Measurements from ENCODE around the gene GTPBP1. TPM values are rescaled to one million over a fixed set of nuclear protein-coding genes. Genes with fewer than 3 reads are reported as not detected.

Gene GTPBP1
- total RNA-seq, 2 experiments from 2014 or later: 98.9 to 107 TPM

DNA sequence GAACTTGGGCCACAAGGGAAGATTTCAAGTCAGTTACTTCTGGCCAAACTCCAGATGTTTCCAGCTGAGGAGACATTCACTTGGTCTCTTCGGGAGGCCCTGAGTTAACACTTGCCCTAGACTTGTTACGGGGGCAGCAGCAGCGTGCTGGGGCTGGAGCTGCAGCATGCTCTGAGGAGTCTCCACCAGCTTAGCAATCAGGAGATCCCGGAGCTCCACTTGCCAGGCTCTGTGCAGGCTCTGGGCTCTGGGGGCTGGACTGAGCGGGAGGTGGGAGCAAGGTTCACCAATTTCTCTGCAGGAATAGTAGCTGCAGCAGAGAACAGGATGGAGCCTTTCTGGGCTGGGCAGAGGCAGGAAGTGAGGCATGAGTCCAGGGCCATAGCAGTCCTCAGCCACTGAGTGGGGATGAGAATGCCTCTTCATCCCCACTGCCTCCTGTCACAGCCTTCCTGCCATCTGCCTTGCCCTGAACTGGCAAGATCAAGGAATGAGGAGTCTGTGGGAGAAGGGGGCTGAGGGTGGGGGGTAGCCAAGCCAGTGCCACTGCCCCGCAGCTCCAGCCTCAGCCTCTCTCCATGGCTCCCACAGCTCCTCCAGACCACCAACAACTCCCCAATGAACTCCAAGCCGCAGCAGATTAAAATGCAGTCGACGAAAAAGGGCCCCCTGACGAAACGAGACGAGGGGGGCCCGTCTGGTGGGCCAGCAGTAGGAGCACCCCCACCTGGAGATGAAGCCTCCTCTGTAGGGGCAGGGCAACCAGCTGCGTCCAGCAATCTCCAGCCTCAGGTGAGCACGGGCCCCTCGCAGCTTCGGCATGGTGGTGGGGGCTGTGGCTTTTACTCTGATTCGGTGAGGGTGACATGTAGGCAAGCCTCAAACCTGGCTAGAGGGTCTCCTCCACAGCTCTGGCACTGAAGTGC, 23.4 kb downstream of the GTPBP1 start:
- Mint-ChIP-seq H3K4me3 (no peak overlapping the region), H3K36me3 (ENCODE audit: low read depth) (peaks cover 35% of the 10 kb centered on the region), H3K27me3 (ENCODE audit: low read depth) (no peaks in the 10 kb centered on the region), H3K9me3 (no peaks in the 10 kb centered on the region), H3K27ac (peak overlapping the region; percentile 44), H3K4me1 (ENCODE audit: low read depth) (peaks cover 8% of the 10 kb centered on the region)
- DNase-seq: peak; percentile 3
- CTCF ChIA-PET: no interaction called here
- intact Hi-C loops (cut with micrococcal nuclease): no loop called here

DNA sequence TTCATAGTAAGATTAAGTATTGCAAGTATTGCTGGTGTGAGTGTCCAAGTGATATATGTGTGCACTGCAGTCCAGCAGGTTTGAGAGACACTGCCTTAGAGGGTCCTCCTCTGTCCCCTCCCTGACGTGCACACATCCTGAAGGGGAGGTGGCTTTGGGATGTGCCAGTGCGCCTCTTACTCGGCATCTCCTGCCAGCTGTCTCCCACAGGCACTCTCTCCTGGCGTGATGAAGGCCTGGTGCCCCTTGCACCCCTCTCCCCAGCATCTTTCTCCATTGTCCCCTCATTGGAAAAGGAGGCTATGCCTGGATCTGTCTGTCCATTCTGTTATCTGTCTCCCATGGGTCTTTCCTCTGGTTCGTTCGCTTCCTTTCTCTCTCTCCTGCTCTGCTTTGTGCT, 24.2 kb downstream of the GTPBP1 start:
- Mint-ChIP-seq H3K27ac (peak overlapping the region; percentile 29), H3K4me3 (no peak overlapping the region), H3K9me3 (no peaks in the 10 kb centered on the region), H3K4me1 (ENCODE audit: low read depth) (peaks cover 8% of the 10 kb centered on the region), H3K27me3 (ENCODE audit: low read depth) (no peaks in the 10 kb centered on the region), H3K36me3 (ENCODE audit: low read depth) (peaks cover 31% of the 10 kb centered on the region)
- peak; percentile 1 for DNase-seq
- CTCF ChIA-PET: no interaction called here
- intact Hi-C loops (cut with micrococcal nuclease): no loop called here

DNA sequence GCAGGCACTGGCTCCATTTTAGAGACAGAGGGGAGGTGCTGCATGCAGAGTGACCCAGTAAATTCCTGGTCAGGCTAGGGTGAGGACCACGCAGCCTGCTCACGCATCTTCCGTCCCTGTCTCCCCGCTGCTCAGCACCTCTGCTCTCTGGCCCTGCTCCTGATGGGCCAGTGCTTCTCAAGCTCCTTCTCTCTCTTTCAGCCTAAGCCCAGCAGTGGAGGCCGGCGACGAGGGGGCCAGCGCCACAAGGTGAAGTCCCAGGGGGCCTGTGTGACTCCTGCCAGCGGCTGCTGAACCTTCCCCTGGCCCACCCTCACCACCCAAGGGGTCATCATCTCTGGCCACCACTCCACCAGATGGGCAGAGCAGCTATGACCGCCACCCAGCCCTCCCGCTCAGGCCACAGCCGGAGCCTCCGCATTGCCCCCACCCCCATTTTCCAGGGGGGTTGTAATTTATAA, 24.7 kb downstream of the GTPBP1 start:
- Mint-ChIP-seq H3K27me3 (ENCODE audit: low read depth) (no peaks in the 10 kb centered on the region), H3K9me3 (no peaks in the 10 kb centered on the region), H3K4me3 (no peak overlapping the region), H3K36me3 (ENCODE audit: low read depth) (peaks cover 27% of the 10 kb centered on the region), H3K27ac (no peak overlapping the region), H3K4me1 (ENCODE audit: low read depth) (peaks cover 12% of the 10 kb centered on the region)
- DNase-seq: peak; percentile 3
- intact Hi-C loops (cut with micrococcal nuclease): no loop called here
- CTCF ChIA-PET: no interaction called here

DNA sequence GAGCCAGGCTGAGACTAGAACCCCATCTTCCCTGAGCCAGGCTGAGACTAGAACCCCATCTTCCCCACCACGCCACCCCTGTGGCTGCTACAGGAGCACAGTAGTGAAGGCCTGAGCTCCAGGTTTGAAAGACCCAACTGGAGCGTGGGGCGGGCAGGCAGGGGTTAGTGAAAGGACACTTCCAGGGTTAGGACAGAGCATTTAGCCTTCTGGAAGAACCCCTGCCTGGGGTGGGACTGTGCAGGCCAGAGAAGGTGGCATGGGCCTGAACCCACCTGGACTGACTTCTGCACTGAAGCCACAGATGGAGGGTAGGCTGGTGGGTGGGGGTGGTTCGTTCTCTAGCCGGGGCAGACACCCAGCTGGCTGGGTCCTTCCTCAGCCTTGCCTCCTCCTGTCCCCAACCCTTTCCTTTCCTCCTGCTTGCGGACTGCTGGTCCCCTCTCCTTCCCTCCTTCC, 26.0 kb downstream of the GTPBP1 start:
- H3K4me3 Mint-ChIP-seq: no peak overlapping the region
- intact Hi-C loops (cut with micrococcal nuclease): no loop called here
- peaks cover 19% of the 10 kb centered on the region for H3K4me1 Mint-ChIP-seq (ENCODE audit: low read depth)
- H3K27me3 Mint-ChIP-seq (ENCODE audit: low read depth): no peaks in the 10 kb centered on the region
- peaks cover 25% of the 10 kb centered on the region for H3K36me3 Mint-ChIP-seq (ENCODE audit: low read depth)
- CTCF ChIA-PET: interaction anchor here (1.2 to 2.3 kb wide), 4 partner anchors 10 to 27 kb away, joined by 3 to 14 read pairs (median 8); no protein-coding TSS in a partner anchor
- DNase-seq: peak; percentile 5
- H3K27ac Mint-ChIP-seq: no peak overlapping the region
- H3K9me3 Mint-ChIP-seq: no peaks in the 10 kb centered on the region

DNA sequence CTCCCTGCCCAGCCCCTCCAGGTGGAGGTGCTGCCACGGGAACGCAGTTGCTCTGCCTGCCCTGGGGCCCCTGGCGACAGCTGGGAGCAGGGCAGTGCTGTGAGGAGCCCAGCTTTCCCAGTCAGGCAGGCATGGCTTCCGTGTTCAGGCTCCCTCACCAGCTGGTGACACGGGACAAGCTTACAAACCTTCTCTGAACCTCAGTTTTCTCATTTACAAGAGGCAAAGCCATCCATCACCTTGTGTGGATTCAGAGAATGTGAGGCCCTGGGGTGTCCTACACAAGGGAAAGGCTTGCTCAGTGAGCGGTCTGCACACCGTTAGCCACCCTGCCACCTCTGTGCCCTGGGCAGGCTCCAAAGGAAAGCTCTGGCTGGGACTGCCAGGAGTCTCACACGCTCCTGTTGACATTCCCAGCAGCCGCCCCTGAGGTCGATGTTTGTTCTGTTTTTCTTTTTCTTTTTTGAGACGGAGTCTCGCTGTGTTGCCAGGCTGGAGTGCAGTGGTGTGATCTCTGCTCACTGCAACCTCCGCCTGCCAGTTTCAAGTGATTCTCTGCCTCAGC, 26.6 kb downstream of the GTPBP1 start:
- Mint-ChIP-seq H3K27ac (no peak overlapping the region), H3K36me3 (ENCODE audit: low read depth) (peaks cover 25% of the 10 kb centered on the region), H3K9me3 (no peaks in the 10 kb centered on the region), H3K4me3 (no peak overlapping the region), H3K4me1 (ENCODE audit: low read depth) (peaks cover 24% of the 10 kb centered on the region), H3K27me3 (ENCODE audit: low read depth) (no peaks in the 10 kb centered on the region)
- peak; percentile 5 for DNase-seq
- CTCF ChIA-PET: interaction anchor here (1.0 to 2.3 kb wide), 8 partner anchors 9 to 60 kb away, joined by 3 to 14 read pairs (median 4); no protein-coding TSS in a partner anchor
- intact Hi-C loops (cut with micrococcal nuclease): no loop called here

DNA sequence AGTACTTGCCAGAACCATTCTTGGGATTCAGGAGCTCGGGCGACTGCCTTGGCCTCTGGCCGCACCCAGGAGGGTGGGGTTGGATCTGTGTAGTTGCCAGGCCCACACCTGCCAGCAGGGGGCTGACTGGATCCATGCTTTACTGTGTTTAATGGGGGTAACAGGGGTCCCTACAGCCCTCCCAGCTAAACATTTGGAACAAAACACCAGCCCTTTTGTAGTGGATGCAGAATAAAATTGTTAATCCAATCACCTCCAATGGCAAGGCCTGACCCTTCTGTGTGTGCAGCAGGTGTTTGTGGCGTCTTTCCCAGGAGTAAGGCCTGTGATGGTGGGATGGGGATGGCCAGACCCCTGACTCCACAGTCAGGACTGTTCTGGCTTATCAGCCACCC, 27.6 kb downstream of the GTPBP1 start:
- peaks cover 28% of the 10 kb centered on the region for H3K36me3 Mint-ChIP-seq (ENCODE audit: low read depth)
- no peaks in the 10 kb centered on the region for H3K27me3 Mint-ChIP-seq (ENCODE audit: low read depth)
- no peak overlapping the region for H3K4me3 Mint-ChIP-seq

DNA sequence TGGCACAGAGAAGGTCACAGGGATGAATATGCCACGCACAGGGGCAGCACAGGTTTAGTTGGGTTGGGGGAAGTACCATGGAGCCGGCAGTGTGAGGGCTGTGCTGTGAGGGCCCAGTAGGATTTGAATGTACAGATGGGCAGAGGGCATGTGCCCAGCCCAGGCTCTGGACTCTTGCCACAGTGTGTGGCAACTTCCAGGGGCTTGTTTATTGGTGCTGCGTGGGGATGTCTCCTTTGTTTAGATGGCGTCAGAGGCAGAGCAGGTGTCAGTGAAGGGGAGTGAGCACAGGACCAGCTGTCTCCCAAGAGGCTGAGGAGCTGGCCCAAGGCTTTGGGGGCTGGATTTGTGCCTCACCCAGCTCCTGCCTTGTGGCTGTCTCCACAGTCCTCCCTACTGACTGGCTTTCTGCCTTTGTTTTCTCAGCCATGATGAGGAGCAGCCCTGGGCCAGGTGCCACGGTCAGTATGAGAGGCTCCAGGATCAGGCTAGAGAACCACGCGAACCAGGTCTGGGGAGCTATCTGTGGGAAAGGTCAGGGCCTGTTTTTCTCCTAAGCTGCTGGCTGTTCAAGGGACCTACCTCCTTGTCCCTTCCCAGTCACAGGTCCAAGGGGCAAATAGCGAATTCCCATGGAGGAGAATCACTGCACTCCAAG, 28.1 kb downstream of the GTPBP1 start:
- Mint-ChIP-seq H3K4me1 (ENCODE audit: low read depth) (peaks cover 31% of the 10 kb centered on the region), H3K27me3 (ENCODE audit: low read depth) (no peaks in the 10 kb centered on the region), H3K4me3 (no peak overlapping the region), H3K36me3 (ENCODE audit: low read depth) (peaks cover 23% of the 10 kb centered on the region), H3K27ac (peak overlapping the region; percentile 61), H3K9me3 (no peaks in the 10 kb centered on the region)
- CTCF ChIA-PET: interaction anchor here (0.6 to 2.3 kb wide), 12 partner anchors 9 to 1876 kb away, joined by 3 to 14 read pairs (median 4); partner anchors contain the start of gene TOMM22
- DNase-seq: no peak
- intact Hi-C loops (cut with micrococcal nuclease): loop anchor here (1.0 kb wide), 1 partner anchor 32 kb away; no protein-coding TSS in a partner anchor

More for the DNA sequence above, 27.6 kb downstream of the GTPBP1 start:
- intact Hi-C loops (cut with micrococcal nuclease): loop anchor here (1.0 kb wide), 1 partner anchor 33 kb away; no protein-coding TSS in a partner anchor
- CTCF ChIA-PET: interaction anchor here (0.6 to 2.3 kb wide), 9 partner anchors 8 to 1877 kb away, joined by 3 to 14 read pairs (median 4); no protein-coding TSS in a partner anchor
- peaks cover 30% of the 10 kb centered on the region for H3K4me1 Mint-ChIP-seq (ENCODE audit: low read depth)
- H3K27ac Mint-ChIP-seq: peak overlapping the region; percentile 59
- DNase-seq: peak; percentile 65
- no peaks in the 10 kb centered on the region for H3K9me3 Mint-ChIP-seq

DNA sequence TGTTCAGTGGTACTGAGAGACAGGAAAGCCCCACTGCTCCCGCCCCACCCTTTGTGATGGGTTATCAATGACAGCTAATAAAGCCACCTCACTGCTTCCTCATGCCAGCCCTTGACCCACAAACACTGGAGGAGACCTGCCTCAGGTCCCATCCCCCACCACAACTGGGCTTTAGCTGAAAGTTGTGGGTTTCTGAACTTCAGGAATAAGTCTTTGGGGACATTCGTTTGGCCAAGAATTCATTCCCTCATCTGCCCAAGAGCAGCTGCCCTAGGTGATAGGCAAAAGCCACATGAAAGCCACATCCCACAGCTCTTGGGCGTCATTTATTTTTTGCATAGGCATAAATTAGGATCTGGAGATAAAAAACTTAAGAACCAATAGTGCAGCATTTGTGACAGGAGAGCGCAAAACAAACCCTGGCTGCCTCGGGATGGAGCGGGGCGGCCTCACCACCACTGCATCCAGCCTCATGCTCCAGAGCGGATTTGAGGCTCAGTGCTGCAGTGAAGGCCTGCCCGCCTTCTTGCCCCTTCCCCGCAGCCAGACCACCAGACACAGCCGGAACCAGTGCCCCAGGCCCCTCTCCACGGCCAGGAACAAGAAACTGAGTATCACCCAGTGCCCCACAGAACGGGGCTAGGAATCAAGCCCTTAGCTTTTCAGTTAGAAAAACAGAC, 28.8 kb downstream of the GTPBP1 start:
- CTCF ChIA-PET: interaction anchor here (0.7 to 2.3 kb wide), 9 partner anchors 8 to 53 kb away, joined by 3 to 7 read pairs (median 4); partner anchors contain the start of gene TOMM22
- H3K36me3 Mint-ChIP-seq (ENCODE audit: low read depth): peaks cover 18% of the 10 kb centered on the region
- peaks cover 31% of the 10 kb centered on the region for H3K4me1 Mint-ChIP-seq (ENCODE audit: low read depth)
- intact Hi-C loops (cut with micrococcal nuclease): no loop called here
- no peak for DNase-seq
- H3K27me3 Mint-ChIP-seq (ENCODE audit: low read depth): no peaks in the 10 kb centered on the region
- no peaks in the 10 kb centered on the region for H3K9me3 Mint-ChIP-seq
- no peak overlapping the region for H3K4me3 Mint-ChIP-seq
- peak overlapping the region; percentile 61 for H3K27ac Mint-ChIP-seq

DNA sequence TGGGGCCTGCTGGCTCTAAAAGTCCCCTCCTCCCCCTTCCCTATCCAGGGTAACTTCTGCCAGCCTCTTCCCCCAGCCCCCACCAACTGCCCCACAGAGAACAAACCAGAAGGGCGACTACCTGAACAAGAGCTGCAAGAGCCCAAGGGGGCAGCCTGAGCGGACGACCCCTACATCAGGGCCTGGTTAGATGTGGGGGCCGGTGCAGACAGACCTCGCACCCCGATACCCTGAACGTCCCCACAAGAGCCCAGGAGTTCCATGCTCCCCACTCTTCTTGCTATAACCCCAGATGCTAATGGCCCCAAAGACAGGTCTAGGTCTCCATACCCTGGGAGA, 29.4 kb downstream of the GTPBP1 start:
- Mint-ChIP-seq H3K36me3 (ENCODE audit: low read depth) (peaks cover 20% of the 10 kb centered on the region), H3K27me3 (ENCODE audit: low read depth) (no peaks in the 10 kb centered on the region), H3K27ac (peak overlapping the region; percentile 73), H3K4me3 (no peak overlapping the region), H3K9me3 (no peaks in the 10 kb centered on the region), H3K4me1 (ENCODE audit: low read depth) (peaks cover 31% of the 10 kb centered on the region)
- intact Hi-C loops (cut with micrococcal nuclease): no loop called here
- CTCF ChIA-PET: interaction anchor here (1.4 to 2.3 kb wide), 3 partner anchors 10 to 17 kb away, joined by 6 to 7 read pairs (median 7); no protein-coding TSS in a partner anchor
- DNase-seq: no peak

DNA sequence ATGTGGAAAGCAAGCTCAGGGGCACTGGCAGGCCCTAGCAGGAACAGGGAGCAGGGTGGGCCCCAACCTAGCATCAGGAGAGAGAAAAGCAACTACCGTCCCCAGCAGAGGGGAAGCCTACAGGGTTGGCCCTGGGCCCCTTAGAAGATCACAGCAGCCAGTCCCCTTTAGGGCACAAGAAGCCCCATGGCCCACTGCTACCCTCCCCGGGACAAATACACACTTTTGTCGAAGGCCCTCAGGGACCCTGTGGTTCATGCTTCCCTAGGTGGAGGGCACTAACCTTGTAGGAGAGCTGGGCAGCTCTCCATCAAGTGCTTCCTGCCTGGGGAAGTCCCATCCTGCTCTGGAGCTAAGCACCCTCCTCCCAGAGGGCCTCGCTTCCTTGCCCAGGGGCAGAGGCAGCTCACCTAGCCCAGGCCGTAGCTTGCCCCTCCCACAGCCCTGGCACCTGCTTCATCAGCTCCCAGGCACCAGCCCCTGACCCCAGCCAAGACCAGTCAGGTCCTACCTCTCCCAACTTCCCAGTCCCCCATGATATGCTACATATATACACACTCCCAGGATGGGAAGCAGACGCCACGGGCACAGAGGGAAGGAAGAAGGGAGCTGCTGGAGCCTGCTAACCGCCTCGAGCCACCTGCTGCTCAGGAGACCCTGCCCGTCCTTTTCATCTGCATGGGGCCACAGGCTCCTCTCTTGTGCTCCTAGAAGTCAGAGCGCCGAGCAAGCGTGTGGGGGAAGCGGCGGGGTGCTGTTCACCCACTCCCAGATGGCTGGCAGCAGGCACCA, 29.9 kb downstream of the GTPBP1 start:
- Mint-ChIP-seq H3K27me3 (ENCODE audit: low read depth) (no peaks in the 10 kb centered on the region), H3K9me3 (no peaks in the 10 kb centered on the region), H3K27ac (peak overlapping the region; percentile 73), H3K36me3 (ENCODE audit: low read depth) (peaks cover 21% of the 10 kb centered on the region), H3K4me3 (no peak overlapping the region), H3K4me1 (ENCODE audit: low read depth) (peaks cover 31% of the 10 kb centered on the region)
- peak; percentile 52 for DNase-seq
- intact Hi-C loops (cut with micrococcal nuclease): no loop called here
- CTCF ChIA-PET: interaction anchor here (0.6 to 1.6 kb wide), 3 partner anchors 10 to 24 kb away, joined by 6 to 8 read pairs (median 7); no protein-coding TSS in a partner anchor

DNA sequence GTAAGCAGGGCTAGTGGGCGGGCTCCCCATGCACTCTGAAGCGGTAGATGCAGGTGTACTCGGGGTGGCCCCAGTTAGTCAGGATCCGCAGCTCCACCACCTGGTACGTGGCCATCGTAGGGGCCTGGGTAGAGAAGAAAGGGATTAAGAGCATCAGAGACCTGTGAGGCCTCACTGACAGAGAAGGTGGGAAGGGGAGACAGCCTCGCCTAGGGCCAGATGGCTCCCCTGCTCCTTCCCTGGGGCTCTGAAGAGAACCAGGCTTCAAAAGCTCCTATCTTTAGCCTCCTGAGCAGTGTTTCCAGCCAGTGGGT, 30.5 kb downstream of the GTPBP1 start:
- Mint-ChIP-seq H3K27me3 (ENCODE audit: low read depth) (no peaks in the 10 kb centered on the region), H3K36me3 (ENCODE audit: low read depth) (peaks cover 23% of the 10 kb centered on the region), H3K9me3 (no peaks in the 10 kb centered on the region), H3K27ac (peak overlapping the region; percentile 73), H3K4me1 (ENCODE audit: low read depth) (peaks cover 33% of the 10 kb centered on the region), H3K4me3 (no peak overlapping the region)
- DNase-seq: no peak
- intact Hi-C loops (cut with micrococcal nuclease): no loop called here
- CTCF ChIA-PET: interaction anchor here (0.6 to 1.6 kb wide), 3 partner anchors 11 to 23 kb away, joined by 6 to 8 read pairs (median 7); no protein-coding TSS in a partner anchor
